Esophagus squamous epithelium (tissue), 5 donors: ENCODE measurements around the gene JDP2. TPM values are rescaled to one million over a fixed set of nuclear protein-coding genes. Genes with fewer than 3 reads are reported as not detected.

ENCODE experiments used
- DNase-seq: peaks from one replicate; lab custom pipeline; 2025; lab: John Stamatoyannopoulos, UW
- H3K27ac ChIP-seq, 4 donors: fragments of 200-600 bp; sonication (generic); one replicate each; pipeline ENCODE4 v1.5.1; 2016 to 2019; ENCODE audit warnings: mild to moderate bottlenecking in 1 of 4
- H3K27me3 ChIP-seq, 4 donors: fragments of 200-600 bp; sonication (generic); 1 replicate in 3 of 4; 2 replicates in 1 of 4; pipeline versions ENCODE4 v1.5.1 to v1.6.0; 2017 to 2021; ENCODE audit warnings: antibody characterized with exemption in 1 of 4
- H3K36me3 ChIP-seq, 3 donors: fragments of 200-600 bp; sonication (generic); one replicate each; pipeline ENCODE4 v1.5.1; 2016 to 2019
- H3K4me1 ChIP-seq, 3 donors: fragments of 200-600 bp; sonication (generic); one replicate each; pipeline ENCODE4 v1.5.1; 2017 to 2019
- H3K4me3 ChIP-seq, 4 donors: fragments of 200-600 bp; sonication (generic); 1 replicate in 3 of 4; 2 replicates in 1 of 4; pipeline ENCODE4 v1.5.1; 2016 to 2019; ENCODE audit warnings: mild to moderate bottlenecking in 2 of 4, moderate library complexity in 1 of 4
- H3K9me3 ChIP-seq, 3 donors: fragments of 200-600 bp; sonication (generic); one replicate each; pipeline ENCODE4 v1.5.1; 2016 to 2019
- CTCF ChIP-seq, 6 experiments: fragments of 450-650 bp in 4 of 6; fragments of 200-600 bp in 2 of 6; sonication (generic) in 2 of 6; IDR thresholded peaks; one replicate each; pipeline ENCODE4 v1.5.1; 2016 to 2019; ENCODE audit warnings: antibody characterized with exemption in 6 of 6, mild to moderate bottlenecking in 4 of 6, moderate library complexity in 4 of 6
- POLR2A ChIP-seq, 4 donors: fragments of 450-650 bp; IDR thresholded peaks; one replicate each; pipeline ENCODE4 v1.6.1; 2017; ENCODE audit warnings: antibody characterized with exemption in 4 of 4, mild to moderate bottlenecking in 4 of 4, moderate library complexity in 3 of 4
- WGBS, 2 donors: methylation state at CpG; one replicate each; pipeline ENCODE4 v1.1.5; 2018; 5-methylcytosine and 5-hydroxymethylcytosine counted together
- intact Hi-C: fragments of 100-400 bp; cut with DNase I; formaldehyde crosslinking; loops from one replicate; pipeline ENCODE4 v1.15.0; 2022
- total RNA-seq, 4 donors: library from RNA; depleted of rRNA; stranded (reverse); fragments of >200 nt; gene quantifications; one replicate each; pipeline ENCODE4 v1.1.0, GENCODE V29; 2016
- donor health status: DM: yes; HTN: yes; CAD: no.

JDP2 gene
- total RNA-seq, 4 donors from 2014 or later, result 20.9 to 41.8 (median 36.9) TPM

DNA sequence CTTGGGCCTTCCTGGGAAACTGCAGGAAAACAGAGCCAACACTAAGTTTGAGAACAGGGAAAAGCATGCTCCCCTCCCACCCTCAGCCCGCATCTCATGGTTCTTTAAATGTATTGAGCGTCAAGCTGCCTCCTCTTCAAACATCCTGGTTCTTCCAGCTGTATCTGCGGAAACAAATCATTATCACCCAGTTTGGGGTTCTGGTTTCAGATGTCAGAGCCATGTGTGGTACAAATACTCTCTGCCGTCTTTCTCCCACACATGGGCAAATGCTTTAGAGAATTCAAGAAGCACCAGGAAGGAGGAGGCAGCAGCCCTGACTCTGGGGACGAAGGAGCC is 29.1 kb downstream of the JDP2 start:
- no peaks in the 10 kb centered on the region for H3K27me3 ChIP-seq
- intact Hi-C loops, result no loop called here
- 82 to 89% methylated on average over 3 to 5 of the region's 5 CpGs for WGBS, 2 donors
- peaks cover 39 to 85% (median 41%) of the 10 kb centered on the region in 3 donors for H3K4me1 ChIP-seq
- no peaks in the 10 kb centered on the region for H3K9me3 ChIP-seq
- TF ChIP-seq CTCF (IDR thresholded peaks at IDR 0.05) (no peak), POLR2A (IDR thresholded peaks at IDR 0.05) (no peak)
- no peak for DNase-seq
- peak overlapping the region in 3 of 4 donors; percentile 10 to 42 (median 17) for H3K27ac ChIP-seq
- no peak overlapping the region for H3K4me3 ChIP-seq
- H3K36me3 ChIP-seq, result peaks cover 0 to 49% (median 0%) of the 10 kb centered on the region in 3 donors

DNA sequence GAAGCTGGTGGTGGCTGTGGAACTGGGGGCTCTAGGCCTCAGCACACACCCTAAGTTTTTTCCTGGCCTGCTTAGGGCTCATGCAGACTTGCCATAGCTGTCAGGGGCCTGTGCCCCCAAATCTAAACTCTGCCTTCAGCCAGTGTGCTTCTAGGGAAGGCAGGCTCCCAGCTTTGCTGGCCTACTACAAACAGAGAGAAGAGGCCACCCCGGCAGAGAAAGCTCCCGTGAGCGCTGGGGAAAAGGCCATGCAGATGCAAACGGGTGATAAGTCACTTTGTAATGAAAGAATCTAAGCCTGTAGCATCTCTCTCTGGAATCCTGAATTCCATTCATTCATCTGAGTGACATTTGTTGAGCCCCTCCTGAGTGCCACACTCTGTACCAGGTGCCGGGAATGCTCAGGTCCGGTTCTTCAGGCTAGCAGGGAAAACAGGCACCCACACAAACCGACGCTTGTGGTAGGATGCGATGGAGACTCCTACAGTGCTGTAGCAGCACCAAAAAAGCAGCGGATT is 29.9 kb downstream of the JDP2 start:
- Histone ChIP-seq H3K4me3 (no peak overlapping the region), H3K36me3 (peaks cover 0 to 56% (median 0%) of the 10 kb centered on the region in 3 donors), H3K9me3 (no peaks in the 10 kb centered on the region), H3K4me1 (peaks cover 35 to 79% (median 38%) of the 10 kb centered on the region in 3 donors), H3K27me3 (no peaks in the 10 kb centered on the region), H3K27ac (peak overlapping the region in 3 of 4 donors; percentile 10 to 42 (median 17))
- WGBS, 2 donors, result 86 to 88% methylated on average over 6 to 8 of the region's 10 CpGs
- no peak for DNase-seq
- intact Hi-C loops, result no loop called here
- TF ChIP-seq CTCF (IDR thresholded peaks at IDR 0.05) (no peak), POLR2A (IDR thresholded peaks at IDR 0.05) (no peak)

GRCh38 chr14:75458305-75458704 is 30.5 kb downstream of the JDP2 start:
- Histone ChIP-seq H3K27me3 (no peaks in the 10 kb centered on the region), H3K27ac (no peak overlapping the region), H3K4me3 (no peak overlapping the region), H3K36me3 (peaks cover 0 to 62% (median 0%) of the 10 kb centered on the region in 3 donors), H3K4me1 (peaks cover 29 to 73% (median 32%) of the 10 kb centered on the region in 3 donors), H3K9me3 (no peaks in the 10 kb centered on the region)
- no peak for DNase-seq
- intact Hi-C loops, result no loop called here
- 89 to 100% methylated on average over 3 of the region's 3 CpGs for WGBS, 2 donors
- TF ChIP-seq CTCF (IDR thresholded peaks at IDR 0.05), result no peak
- TF ChIP-seq POLR2A (IDR thresholded peaks at IDR 0.05), result no peak

DNA sequence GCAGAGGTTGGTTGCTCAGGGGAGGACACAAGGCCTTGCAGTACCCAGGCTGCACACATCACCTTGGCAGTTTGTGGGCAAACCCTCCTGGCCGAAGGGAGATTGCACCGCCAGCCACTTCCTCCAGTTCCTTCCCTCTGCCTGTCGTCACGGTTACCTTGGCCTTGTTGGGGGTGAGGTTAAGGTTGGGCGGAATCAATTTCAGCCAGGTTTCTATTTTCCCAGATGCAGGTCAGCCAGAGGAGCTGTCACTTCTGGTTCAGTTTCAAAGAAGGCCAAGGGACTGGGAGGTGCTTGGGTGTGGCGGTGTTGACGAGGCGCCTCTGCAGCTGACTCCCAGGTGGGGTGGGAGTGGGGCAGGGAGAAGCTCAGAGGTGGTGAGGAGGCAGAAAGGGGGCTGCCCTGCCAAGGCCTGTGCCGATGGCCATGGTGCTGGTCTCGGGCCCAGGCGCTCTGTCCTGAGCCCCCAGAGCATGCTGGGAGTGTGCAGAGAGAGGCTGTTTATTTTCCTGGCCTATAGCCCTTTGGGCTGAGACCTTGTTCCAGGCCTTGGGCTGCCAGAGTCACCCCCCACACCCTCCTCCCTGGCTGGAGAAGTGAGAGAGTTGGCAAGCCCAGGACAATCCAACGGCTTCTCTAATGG is 31.4 kb downstream of the JDP2 start:
- H3K27ac ChIP-seq, result peak overlapping the region; percentile 19 to 61 (median 39)
- peaks cover 24 to 64% (median 25%) of the 10 kb centered on the region in 3 donors for H3K4me1 ChIP-seq
- peaks cover 0 to 69% (median 0%) of the 10 kb centered on the region in 3 donors for H3K36me3 ChIP-seq

More for the DNA sequence above, 31.4 kb downstream of the JDP2 start:
- intact Hi-C loops, result no loop called here
- no peak for TF ChIP-seq POLR2A (IDR thresholded peaks at IDR 0.05)
- peak in 2 of 6 experiments; percentile 13 to 15 for TF ChIP-seq CTCF (IDR thresholded peaks at IDR 0.05)
- DNase-seq, result no peak
- WGBS, 2 donors, result 49 to 80% methylated on average over 1 to 6 of the region's 12 CpGs
- Histone ChIP-seq H3K27me3 (no peaks in the 10 kb centered on the region), H3K9me3 (no peaks in the 10 kb centered on the region), H3K4me3 (no peak overlapping the region)
